Measurements from ENCODE around the gene BOD1L2.

DNA sequence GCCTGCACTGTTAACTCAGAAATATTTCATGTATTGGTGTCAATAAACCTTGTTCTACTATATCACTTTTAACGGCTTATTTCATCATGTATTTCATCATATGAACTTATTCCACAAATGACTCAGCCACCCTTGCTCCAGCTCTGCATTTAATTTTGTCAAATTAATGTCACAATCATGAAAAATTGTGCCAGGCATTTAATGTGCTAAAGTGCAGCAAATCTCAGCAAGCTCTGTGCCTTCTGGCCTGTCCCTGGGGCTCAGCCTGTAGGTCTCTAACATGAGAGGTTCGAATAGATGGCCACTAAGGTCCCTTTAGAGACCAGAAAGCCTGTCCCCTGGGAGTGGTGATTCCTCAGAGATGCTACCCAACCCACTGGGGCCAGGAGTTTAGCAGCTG is 28.6 kb downstream of the BOD1L2 start:
- TF ChIP-seq, protein P1, sequence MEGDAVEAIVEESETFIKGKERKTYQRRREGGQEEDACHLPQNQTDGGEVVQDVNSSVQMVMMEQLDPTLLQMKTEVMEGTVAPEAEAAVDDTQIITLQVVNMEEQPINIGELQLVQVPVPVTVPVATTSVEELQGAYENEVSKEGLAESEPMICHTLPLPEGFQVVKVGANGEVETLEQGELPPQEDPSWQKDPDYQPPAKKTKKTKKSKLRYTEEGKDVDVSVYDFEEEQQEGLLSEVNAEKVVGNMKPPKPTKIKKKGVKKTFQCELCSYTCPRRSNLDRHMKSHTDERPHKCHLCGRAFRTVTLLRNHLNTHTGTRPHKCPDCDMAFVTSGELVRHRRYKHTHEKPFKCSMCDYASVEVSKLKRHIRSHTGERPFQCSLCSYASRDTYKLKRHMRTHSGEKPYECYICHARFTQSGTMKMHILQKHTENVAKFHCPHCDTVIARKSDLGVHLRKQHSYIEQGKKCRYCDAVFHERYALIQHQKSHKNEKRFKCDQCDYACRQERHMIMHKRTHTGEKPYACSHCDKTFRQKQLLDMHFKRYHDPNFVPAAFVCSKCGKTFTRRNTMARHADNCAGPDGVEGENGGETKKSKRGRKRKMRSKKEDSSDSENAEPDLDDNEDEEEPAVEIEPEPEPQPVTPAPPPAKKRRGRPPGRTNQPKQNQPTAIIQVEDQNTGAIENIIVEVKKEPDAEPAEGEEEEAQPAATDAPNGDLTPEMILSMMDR (optimal IDR thresholded peaks at IDR 0.05 in 1 of 3, IDR thresholded peaks at IDR 0.05 in 1 of 3, conservative IDR thresholded peaks at IDR 0.05 in 1 of 3; ENCODE audit: extremely low read depth in 1 of 3, insufficient read depth in 2 of 3, low read length in 3 of 3): no peak
- TF ChIP-seq EZH2 (IDR thresholded peaks at IDR 0.05; ENCODE audit: low read length): no peak
